ENCODE data around the gene CA12. TPM values are rescaled to one million over a fixed set of nuclear protein-coding genes. Genes with fewer than 3 reads are reported as not detected.
A peak's percentile ranks its signal among the peaks of the same experiment; 100 is the strongest.

CA12 gene
- total RNA-seq, 2 experiments from 2014 or later: 0.58 TPM; not detected in 1

- ATAC-seq: no peak
- Mint-ChIP-seq H3K27ac (no peak overlapping the region), H3K4me3 (no peak overlapping the region), H3K27me3 (peaks cover 40% of the 10 kb centered on the region), H3K9me3 (no peaks in the 10 kb centered on the region), H3K4me1 (ENCODE audit: low read depth) (peaks cover 11% of the 10 kb centered on the region), H3K36me3 (ENCODE audit: low read depth) (no peaks in the 10 kb centered on the region)
- no peak for TF ChIP-seq CTCF (IDR thresholded peaks at IDR 0.05)
- CTCF ChIA-PET: interaction anchor here (1.1 kb wide), 1 partner anchor 338 kb away, joined by 3 read pairs; no protein-coding TSS in a partner anchor
- POLR2A ChIA-PET: interaction anchor here (0.6 kb wide), 1 partner anchor 512 kb away, joined by 3 read pairs; no protein-coding TSS in a partner anchor
- intact Hi-C loops (cut with micrococcal nuclease): no loop called here
- DNase-seq: no peak
These were observed 4.4 kb upstream of the CA12 start for GRCh38 chr15:63385911-63386531.

DNA sequence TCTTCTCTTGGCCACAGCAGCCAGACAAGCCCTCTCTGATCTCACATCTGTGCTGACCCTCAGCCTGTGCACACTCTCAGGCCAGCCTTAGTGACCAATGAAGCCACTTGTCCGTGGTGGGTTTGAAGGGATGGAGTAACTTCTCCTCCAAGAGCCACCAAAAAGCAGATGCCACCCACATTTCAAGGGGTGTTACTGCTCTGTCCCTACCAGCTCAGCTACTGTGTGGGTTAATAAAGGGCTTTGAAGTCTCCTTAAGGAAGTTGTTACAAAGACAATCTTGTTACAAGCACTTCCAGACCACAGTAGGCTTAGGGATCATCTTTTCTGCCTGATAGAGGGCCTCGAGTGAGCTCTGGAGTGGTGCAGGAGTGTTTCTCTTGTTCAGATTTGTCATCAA, 3.3 kb upstream of the CA12 start:
- H3K27ac Mint-ChIP-seq: no peak overlapping the region
- no peak overlapping the region for H3K4me3 Mint-ChIP-seq
- ATAC-seq (no peak), DNase-seq (no peak)
- H3K4me1 Mint-ChIP-seq (ENCODE audit: low read depth): peaks cover 17% of the 10 kb centered on the region
- no peak for TF ChIP-seq CTCF (IDR thresholded peaks at IDR 0.05)
- CTCF ChIA-PET: no interaction called here
- POLR2A ChIA-PET: no interaction called here
- peaks cover 48% of the 10 kb centered on the region for H3K27me3 Mint-ChIP-seq
- no peaks in the 10 kb centered on the region for H3K36me3 Mint-ChIP-seq (ENCODE audit: low read depth)
- intact Hi-C loops (cut with micrococcal nuclease): no loop called here
- no peaks in the 10 kb centered on the region for H3K9me3 Mint-ChIP-seq

- TF ChIP-seq CTCF (IDR thresholded peaks at IDR 0.05): no peak
- H3K27ac Mint-ChIP-seq: no peak overlapping the region
- CTCF ChIA-PET: no interaction called here
- POLR2A ChIA-PET: no interaction called here
- H3K4me1 Mint-ChIP-seq (ENCODE audit: low read depth): peaks cover 17% of the 10 kb centered on the region
- no peak for ATAC-seq
- no peaks in the 10 kb centered on the region for H3K36me3 Mint-ChIP-seq (ENCODE audit: low read depth)
- peaks cover 56% of the 10 kb centered on the region for H3K27me3 Mint-ChIP-seq
- DNase-seq: no peak
- intact Hi-C loops (cut with micrococcal nuclease): no loop called here
- H3K9me3 Mint-ChIP-seq: no peaks in the 10 kb centered on the region
- H3K4me3 Mint-ChIP-seq: no peak overlapping the region
These were observed 1.5 kb upstream of the CA12 start for GRCh38 chr15:63382966-63383710.

- CTCF ChIA-PET: no interaction called here
- Mint-ChIP-seq H3K4me3 (peak overlapping the region; percentile 63), H3K4me1 (ENCODE audit: low read depth) (peaks cover 22% of the 10 kb centered on the region), H3K9me3 (no peaks in the 10 kb centered on the region), H3K27me3 (peaks cover 60% of the 10 kb centered on the region), H3K36me3 (ENCODE audit: low read depth) (no peaks in the 10 kb centered on the region), H3K27ac (no peak overlapping the region)
- DNase-seq (no peak), ATAC-seq (no peak)
- intact Hi-C loops (cut with micrococcal nuclease): no loop called here
- no peak for TF ChIP-seq CTCF (IDR thresholded peaks at IDR 0.05)
- POLR2A ChIA-PET: no interaction called here
These were observed 801 bp downstream of the CA12 start for GRCh38 chr15:63380808-63381282.
